ENCODE measurements around the gene MTA3. TPM values are rescaled to one million over a fixed set of nuclear protein-coding genes. Genes with fewer than 3 reads are reported as not detected.

The MTA3 gene
- total RNA-seq, 1 donor from 2014 or later: 39.8 TPM

DNA sequence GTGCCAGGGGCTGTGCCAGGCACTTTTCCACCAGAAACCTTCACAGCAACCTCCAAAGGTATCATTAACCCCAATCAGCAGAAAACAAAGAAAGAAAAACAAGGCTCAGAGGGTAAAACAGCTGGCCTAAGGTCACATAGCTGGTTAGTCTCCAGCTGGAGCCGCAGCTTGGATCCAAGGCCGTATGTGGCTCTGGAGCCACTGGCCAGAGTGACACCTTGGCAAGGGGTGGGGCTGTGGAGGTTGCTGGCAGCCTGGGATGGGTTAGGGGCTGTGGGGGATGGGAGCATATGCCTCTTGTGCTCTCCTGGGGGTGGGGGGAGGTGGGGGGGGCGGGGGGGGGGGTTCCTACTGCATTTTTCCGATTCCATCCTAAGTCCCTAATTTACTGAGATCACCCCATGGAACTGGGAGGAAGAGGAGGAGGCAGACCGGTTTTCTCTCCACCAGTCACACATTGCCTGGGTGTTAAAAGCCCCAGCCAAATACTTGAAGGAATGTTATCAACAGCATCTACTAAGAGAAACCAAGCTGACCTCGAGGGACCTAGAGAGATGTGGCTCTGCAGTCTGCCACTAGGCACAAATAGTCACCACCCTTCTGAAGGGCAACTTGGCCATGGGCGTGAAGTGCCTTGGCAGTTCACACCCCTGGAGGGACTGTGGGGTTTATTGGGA lies 215.9 kb downstream of the MTA3 start:
- DNase-seq (ENCODE audit: low spot score): no peak
- no peaks in the 10 kb centered on the region for H3K36me3 Mint-ChIP-seq (ENCODE audit: low read depth)
- peaks cover 5% of the 10 kb centered on the region for H3K4me1 Mint-ChIP-seq (ENCODE audit: low read depth)
- H3K4me3 Mint-ChIP-seq (ENCODE audit: low read depth): no peak overlapping the region
- H3K27ac Mint-ChIP-seq: no peak overlapping the region
- intact Hi-C loops (cut with micrococcal nuclease): no loop called here
- H3K9me3 Mint-ChIP-seq: peaks cover 13% of the 10 kb centered on the region
- H3K27me3 Mint-ChIP-seq (ENCODE audit: low read depth): no peaks in the 10 kb centered on the region

DNA sequence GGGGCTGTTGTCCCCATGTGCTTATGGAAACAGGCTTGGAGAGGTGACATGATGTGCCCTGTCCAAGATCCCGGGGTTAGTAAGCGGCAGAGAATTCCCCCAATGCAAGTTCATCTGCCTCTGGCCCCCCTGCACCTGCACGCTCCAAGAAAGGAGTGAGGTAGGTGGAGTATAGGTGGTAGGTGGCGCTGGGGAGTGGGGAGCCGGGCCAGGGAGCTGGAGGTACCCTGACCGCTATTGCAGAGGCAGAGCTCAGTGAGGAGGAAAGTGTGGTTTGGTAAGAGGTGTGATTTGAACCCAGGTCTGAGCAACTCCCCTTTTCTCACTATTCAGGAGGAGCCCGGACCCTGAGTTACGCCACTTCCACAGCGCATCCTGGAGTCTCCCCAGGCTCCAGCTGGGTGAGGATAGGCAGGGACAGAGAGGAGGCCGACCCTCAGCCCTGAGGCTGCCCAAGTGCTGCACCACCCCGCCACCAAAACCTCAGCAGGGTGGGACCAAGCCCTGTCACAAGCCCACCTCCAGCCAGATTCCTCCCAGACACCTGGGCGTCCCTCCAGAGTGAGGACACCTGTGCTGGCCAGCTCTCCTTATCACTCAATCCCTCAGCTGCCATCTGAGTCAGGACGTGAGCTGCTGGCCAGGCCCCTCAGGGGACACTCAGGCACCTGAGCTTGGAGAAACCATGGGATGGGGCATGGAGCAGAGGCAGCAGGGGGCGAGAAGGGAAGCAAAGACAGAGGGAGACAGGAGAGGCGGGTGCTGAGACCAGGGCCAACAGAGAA lies 218.3 kb downstream of the MTA3 start:
- no peak for DNase-seq (ENCODE audit: low spot score)
- no peak overlapping the region for H3K4me3 Mint-ChIP-seq (ENCODE audit: low read depth)
- peaks cover 7% of the 10 kb centered on the region for H3K9me3 Mint-ChIP-seq
- no peak overlapping the region for H3K27ac Mint-ChIP-seq
- peaks cover 13% of the 10 kb centered on the region for H3K27me3 Mint-ChIP-seq (ENCODE audit: low read depth)
- H3K36me3 Mint-ChIP-seq (ENCODE audit: low read depth): no peaks in the 10 kb centered on the region
- intact Hi-C loops (cut with micrococcal nuclease): no loop called here
- H3K4me1 Mint-ChIP-seq (ENCODE audit: low read depth): peaks cover 12% of the 10 kb centered on the region

DNA sequence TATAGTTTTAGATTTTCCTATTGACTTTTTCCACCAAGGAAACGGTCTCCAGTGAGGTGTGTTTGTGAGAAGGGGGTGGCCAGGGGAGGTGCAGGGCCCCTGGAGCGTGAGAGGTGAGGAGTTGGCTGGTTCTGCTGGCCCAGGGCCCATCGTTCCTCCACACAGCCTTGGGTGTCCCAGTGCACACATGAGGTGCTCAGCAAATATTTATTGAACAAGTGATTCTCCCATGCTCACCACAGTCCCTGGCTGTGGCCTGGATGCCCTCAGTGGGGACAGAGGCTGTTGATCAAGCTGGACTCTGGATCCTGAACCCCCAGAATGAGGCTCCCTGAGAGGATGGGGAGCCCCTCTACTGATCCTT lies 219.0 kb downstream of the MTA3 start:
- Mint-ChIP-seq H3K4me1 (ENCODE audit: low read depth) (peaks cover 14% of the 10 kb centered on the region), H3K9me3 (peaks cover under 1% of the 10 kb centered on the region), H3K27ac (no peak overlapping the region), H3K4me3 (ENCODE audit: low read depth) (no peak overlapping the region), H3K36me3 (ENCODE audit: low read depth) (no peaks in the 10 kb centered on the region), H3K27me3 (ENCODE audit: low read depth) (peaks cover 15% of the 10 kb centered on the region)
- DNase-seq (ENCODE audit: low spot score): no peak
- intact Hi-C loops (cut with micrococcal nuclease): no loop called here

DNA sequence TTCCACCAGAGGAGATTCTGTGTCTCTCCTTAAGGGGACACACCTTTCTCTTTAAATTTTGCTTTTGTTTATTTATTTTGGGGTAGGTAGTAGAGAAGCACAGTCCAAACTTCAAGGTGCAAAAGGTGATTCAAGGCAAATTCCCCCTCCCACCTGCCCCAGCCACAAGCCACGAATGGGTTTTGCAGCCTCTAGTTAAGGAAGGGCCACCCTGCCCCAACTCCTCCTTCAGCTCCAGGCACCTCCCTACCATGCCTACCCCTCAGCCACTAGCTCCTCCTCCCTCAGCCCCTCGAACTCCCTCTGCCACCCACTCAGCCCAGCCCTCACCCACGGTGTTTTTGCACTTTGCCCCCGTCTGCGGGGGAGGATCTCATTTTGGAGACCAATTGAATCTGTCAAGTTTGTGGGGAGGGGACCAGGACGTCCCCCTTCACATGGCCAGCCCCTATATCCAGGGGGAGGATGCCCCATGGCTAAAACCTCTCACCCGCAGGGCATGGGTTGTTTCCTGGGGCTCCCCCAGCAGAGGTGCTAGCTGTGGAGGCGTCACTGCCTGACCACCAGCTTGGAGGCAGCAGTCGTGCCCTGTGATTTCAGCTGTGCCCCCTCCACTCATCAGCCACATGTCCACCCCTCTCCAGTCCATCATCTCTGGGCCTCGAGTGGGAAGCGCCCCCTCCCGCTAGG lies 219.5 kb downstream of the MTA3 start:
- Mint-ChIP-seq H3K4me3 (ENCODE audit: low read depth) (no peak overlapping the region), H3K9me3 (no peaks in the 10 kb centered on the region), H3K27me3 (ENCODE audit: low read depth) (peaks cover 15% of the 10 kb centered on the region), H3K36me3 (ENCODE audit: low read depth) (no peaks in the 10 kb centered on the region), H3K4me1 (ENCODE audit: low read depth) (peaks cover 14% of the 10 kb centered on the region), H3K27ac (no peak overlapping the region)
- no peak for DNase-seq (ENCODE audit: low spot score)
- intact Hi-C loops (cut with micrococcal nuclease): no loop called here

DNA sequence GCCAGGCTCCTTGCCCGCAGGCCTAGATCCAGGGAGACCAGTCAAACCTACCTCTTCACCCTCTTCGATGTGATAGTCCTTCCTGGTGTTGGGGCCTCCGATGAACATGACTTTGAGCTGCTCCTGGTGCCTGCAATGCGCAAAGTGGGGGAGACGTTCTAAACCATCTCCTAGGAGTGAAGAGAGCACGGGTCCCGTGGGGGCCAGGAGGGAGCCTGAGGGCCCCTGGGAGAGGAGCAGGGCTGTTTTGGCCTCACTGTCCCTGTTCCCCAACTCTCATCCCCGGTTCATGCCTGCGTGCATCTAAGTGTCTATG lies 220.0 kb downstream of the MTA3 start:
- Mint-ChIP-seq H3K36me3 (ENCODE audit: low read depth) (no peaks in the 10 kb centered on the region), H3K4me3 (ENCODE audit: low read depth) (no peak overlapping the region), H3K27me3 (ENCODE audit: low read depth) (peaks cover 18% of the 10 kb centered on the region), H3K27ac (no peak overlapping the region), H3K4me1 (ENCODE audit: low read depth) (peaks cover 15% of the 10 kb centered on the region), H3K9me3 (no peaks in the 10 kb centered on the region)
- intact Hi-C loops (cut with micrococcal nuclease): no loop called here
- no peak for DNase-seq (ENCODE audit: low spot score)

DNA sequence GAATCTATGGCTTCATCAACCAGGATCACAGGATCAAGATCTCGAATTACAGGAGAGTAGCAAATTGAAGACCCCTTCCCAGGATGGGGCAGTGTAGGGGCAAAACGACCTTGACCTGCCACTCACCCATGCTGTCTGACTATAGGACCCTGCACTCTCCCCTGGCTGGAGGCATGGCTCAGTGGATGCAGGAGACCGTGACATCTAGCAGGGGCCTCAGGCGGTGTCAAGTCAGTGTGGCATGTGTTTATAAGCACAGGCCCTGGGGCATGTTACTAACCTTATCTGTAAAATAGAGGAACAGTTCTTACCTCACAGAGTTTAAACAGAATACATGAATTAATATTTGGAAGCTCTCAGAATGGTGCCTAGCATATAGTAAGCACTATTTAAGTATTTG lies 220.4 kb downstream of the MTA3 start:
- no peak overlapping the region for H3K27ac Mint-ChIP-seq
- H3K36me3 Mint-ChIP-seq (ENCODE audit: low read depth): peaks cover 2% of the 10 kb centered on the region
- H3K27me3 Mint-ChIP-seq (ENCODE audit: low read depth): peaks cover 22% of the 10 kb centered on the region
- peaks cover 19% of the 10 kb centered on the region for H3K4me1 Mint-ChIP-seq (ENCODE audit: low read depth)
- H3K4me3 Mint-ChIP-seq (ENCODE audit: low read depth): no peak overlapping the region
- no peak for DNase-seq (ENCODE audit: low spot score)
- H3K9me3 Mint-ChIP-seq: no peaks in the 10 kb centered on the region
- intact Hi-C loops (cut with micrococcal nuclease): no loop called here

DNA sequence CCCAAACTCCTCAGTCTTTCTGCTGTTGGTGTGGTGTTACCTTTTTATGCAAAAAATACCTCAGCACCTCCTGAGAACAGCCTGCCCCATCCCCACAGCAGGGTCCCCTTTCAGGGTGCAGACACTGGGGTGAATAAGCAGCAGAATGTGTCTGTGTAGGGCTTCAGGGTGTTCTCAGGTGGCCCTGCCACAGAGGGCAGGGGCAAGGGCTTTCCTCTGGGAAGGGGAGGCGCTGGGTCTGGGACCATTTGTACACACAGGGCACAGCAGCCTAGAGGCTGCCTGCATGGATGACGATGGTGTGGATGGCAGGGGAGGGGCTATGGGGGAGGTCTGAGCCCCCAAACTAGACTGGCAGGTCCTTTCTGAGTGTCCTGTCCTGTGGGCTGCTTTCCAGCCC lies 221.3 kb downstream of the MTA3 start:
- intact Hi-C loops (cut with micrococcal nuclease): no loop called here
- Mint-ChIP-seq H3K4me1 (ENCODE audit: low read depth) (peaks cover 22% of the 10 kb centered on the region), H3K4me3 (ENCODE audit: low read depth) (no peak overlapping the region)

DNA sequence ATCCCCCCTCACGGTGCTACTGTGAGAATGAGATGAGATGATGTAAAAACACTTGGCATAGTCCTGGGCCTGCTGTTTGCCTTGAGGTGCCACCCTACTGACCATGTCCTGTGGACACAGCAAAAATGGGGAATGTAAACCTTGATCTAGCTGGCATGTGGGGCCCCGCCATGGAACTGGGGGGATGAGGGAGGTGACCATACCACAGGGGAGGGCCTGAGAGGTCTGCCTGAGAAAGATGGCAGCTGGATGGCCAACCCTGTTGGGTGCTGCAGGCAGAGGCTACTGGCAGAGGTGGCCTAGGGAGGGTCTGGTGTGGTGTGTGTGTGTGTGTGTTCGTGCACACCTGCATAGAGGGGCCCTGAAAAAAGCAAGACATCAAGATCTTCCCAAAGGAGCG lies 223.2 kb downstream of the MTA3 start:
- Mint-ChIP-seq H3K4me3 (ENCODE audit: low read depth) (peak overlapping the region; percentile 80), H3K4me1 (ENCODE audit: low read depth) (peaks cover 34% of the 10 kb centered on the region), H3K27ac (peak overlapping the region; percentile 68), H3K27me3 (ENCODE audit: low read depth) (peaks cover 32% of the 10 kb centered on the region), H3K36me3 (ENCODE audit: low read depth) (peaks cover 3% of the 10 kb centered on the region), H3K9me3 (no peaks in the 10 kb centered on the region)
- intact Hi-C loops (cut with micrococcal nuclease): no loop called here
- no peak for DNase-seq (ENCODE audit: low spot score)

More for the DNA sequence above, 221.3 kb downstream of the MTA3 start:
- Mint-ChIP-seq H3K36me3 (ENCODE audit: low read depth) (peaks cover 3% of the 10 kb centered on the region), H3K27ac (no peak overlapping the region), H3K27me3 (ENCODE audit: low read depth) (peaks cover 29% of the 10 kb centered on the region), H3K9me3 (no peaks in the 10 kb centered on the region)
- no peak for DNase-seq (ENCODE audit: low spot score)

DNA sequence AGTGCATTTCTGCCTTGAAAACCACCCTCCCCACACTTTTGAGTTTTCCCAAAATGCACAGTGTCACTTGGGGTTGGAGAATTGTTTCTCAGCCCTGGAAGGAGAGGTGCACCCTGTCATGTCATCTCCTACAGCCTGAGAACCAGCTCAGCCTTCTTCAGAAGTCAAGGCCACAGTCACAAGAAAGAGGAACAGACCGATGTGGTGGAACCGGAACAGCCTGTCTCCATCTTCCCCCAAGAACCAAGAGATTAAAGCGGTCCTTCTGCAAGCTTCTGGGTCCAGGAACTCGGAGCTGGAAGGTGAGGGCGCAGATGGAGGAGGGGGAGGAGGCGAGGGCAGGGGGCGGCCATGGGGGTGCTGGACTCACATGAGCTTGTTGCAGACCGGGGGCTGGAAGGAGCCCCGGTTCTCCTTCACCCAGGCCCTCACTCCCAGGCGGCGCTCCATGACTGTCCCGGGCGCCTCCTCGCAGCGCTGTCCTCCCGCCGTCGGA lies 223.7 kb downstream of the MTA3 start:
- Mint-ChIP-seq H3K27me3 (ENCODE audit: low read depth) (peaks cover 32% of the 10 kb centered on the region), H3K4me1 (ENCODE audit: low read depth) (peaks cover 35% of the 10 kb centered on the region), H3K36me3 (ENCODE audit: low read depth) (peaks cover 3% of the 10 kb centered on the region), H3K9me3 (no peaks in the 10 kb centered on the region), H3K27ac (peak overlapping the region; percentile 68), H3K4me3 (ENCODE audit: low read depth) (peak overlapping the region; percentile 80)
- no peak for DNase-seq (ENCODE audit: low spot score)
- intact Hi-C loops (cut with micrococcal nuclease): no loop called here

DNA sequence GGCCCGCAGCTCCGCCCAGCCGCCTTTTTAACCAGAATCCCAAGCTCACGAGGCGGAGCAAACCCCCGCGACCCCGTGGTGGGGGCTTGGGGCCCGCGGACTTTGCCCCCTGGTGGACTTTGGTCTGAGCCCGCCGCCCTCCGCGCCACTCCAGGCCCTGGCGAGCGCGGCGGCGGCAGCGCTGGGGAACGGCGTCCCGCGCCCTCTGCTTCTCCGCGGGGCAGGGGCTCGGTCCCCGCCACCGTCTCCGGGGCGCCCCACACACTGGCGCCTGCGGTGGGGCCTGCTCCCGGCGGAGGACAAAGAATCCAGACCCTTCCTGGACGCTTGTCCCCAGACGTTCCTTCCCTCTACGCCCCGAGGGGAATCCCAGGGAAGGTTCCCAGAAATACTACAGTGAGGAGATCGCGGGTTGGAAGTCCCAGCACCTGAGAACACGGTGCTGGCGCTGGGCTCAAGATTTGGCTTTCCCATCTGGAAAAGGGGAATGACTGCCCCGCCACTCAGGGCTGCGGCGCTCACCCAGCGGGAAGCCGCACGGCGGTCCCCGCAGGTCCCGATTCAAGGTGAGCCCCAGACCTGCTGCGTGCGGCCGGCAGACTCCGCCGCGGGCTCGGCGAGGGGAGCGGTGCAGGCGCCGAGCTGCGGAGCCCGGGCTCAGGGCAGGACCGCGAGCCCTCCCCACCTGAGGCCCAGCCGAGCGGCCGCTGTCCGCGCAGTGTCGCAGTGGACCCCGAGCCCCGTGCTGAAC lies 224.3 kb downstream of the MTA3 start, which contains the start of gene HAAO:
HAAO (minus strand) TSS at position 1 of the 751 bp plus-strand sequence. CDS start 47 bp downstream, outside the sequence.
- H3K36me3 Mint-ChIP-seq (ENCODE audit: low read depth): peaks cover 3% of the 10 kb centered on the region
- H3K4me3 Mint-ChIP-seq (ENCODE audit: low read depth): peak within 1 kb of the TSS; percentile 80
- peaks cover 35% of the 10 kb centered on the region for H3K4me1 Mint-ChIP-seq (ENCODE audit: low read depth)
- no peaks in the 10 kb centered on the region for H3K9me3 Mint-ChIP-seq
- peaks cover 32% of the 10 kb centered on the region for H3K27me3 Mint-ChIP-seq (ENCODE audit: low read depth)
- intact Hi-C loops (cut with micrococcal nuclease): no loop called here
- DNase-seq (ENCODE audit: low spot score): no peak
- H3K27ac Mint-ChIP-seq: peak within 1 kb of the TSS; percentile 68

DNA sequence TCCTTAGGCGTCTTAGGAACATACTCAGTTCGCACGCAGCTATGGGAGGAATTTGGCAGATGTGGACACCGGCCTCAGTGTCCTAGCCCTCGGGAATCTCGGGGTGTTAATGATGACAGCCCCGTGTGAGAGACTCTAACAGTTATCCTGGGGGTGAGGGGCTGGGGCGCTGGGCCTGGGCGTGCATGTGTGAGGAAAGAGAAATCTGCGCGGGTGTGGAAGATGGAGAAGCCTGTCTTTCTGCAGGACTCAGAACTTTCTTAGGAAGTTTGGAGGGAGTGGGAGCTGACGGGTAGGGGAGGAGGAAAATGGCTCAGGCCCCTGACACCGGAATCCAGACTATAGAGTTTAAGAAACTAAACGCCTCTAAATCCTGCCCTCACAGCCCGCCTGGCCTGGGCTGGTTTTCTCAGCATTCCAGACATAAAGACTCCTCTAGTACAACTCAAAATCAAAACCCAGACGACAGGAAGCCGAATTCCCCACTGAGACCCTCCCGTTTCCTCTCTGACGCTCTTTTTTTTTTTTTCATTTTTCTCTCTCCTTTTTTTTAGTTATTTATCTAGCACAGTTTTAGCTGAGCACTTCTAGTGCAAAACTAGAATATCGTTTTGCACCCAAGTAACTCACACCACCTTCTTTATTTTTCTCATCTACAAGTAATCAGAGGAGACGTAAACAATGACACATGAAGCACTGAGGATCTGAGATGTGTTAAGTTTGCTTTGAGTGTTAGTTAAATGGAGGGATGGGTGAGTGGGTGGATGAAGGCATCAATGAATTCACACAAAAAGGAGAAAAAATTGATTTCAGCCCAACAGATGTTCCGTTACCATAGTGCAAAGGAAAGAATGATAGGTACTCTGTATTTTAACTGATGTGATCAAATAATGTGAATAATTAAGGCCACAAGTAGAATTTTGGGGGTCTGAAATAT lies 225.2 kb downstream of the MTA3 start:
- DNase-seq (ENCODE audit: low spot score): no peak
- intact Hi-C loops (cut with micrococcal nuclease): no loop called here
- Mint-ChIP-seq H3K4me1 (ENCODE audit: low read depth) (peaks cover 33% of the 10 kb centered on the region), H3K9me3 (no peaks in the 10 kb centered on the region), H3K27ac (no peak overlapping the region), H3K27me3 (ENCODE audit: low read depth) (peaks cover 32% of the 10 kb centered on the region), H3K36me3 (ENCODE audit: low read depth) (peaks cover 3% of the 10 kb centered on the region), H3K4me3 (ENCODE audit: low read depth) (peak overlapping the region; percentile 62)

Data from activated T-helper 2 cell treated with anti-CD3 and anti-CD28 coated beads, Interferon-gamma antibody, Interleukin-2, Interleukin-4, amounts not matched to agents 10 μg/mL and 5 μg/mL and 100 μg/mL, durations not matched to agents 14 hours and 24 hours and 36 hours (primary cell).